Measurements from ENCODE around the gene RBM5. TPM values are rescaled to one million over a fixed set of nuclear protein-coding genes. Genes with fewer than 3 reads are reported as not detected.

Gene RBM5
- total and polyA plus RNA-seq, 2 donors (not counting 1 experiment from before 2014, with no cell fraction given), result 113 to 174 TPM

GRCh38 chr3:50118237-50118636 is 29.5 kb downstream of the RBM5 start:
- no peak overlapping the region for H3K4me3 ChIP-seq (replicated peaks in 1 of 4; ENCODE audit: control extremely low read depth in 1 of 4, insufficient read depth in 1 of 4, low read depth in 3 of 4, low read length in 4 of 4)
- H3K4me2 ChIP-seq (ENCODE audit: extremely low read depth, insufficient read depth, low read length), result no peak overlapping the region
- H3K27ac ChIP-seq (ENCODE audit: insufficient read depth, low read length), result no peak overlapping the region
- H3K4me1 ChIP-seq (ENCODE audit: control insufficient read depth, extremely low read depth, insufficient read depth, low read length), result no peaks in the 10 kb centered on the region
- H3K79me2 ChIP-seq (ENCODE audit: control insufficient read depth, insufficient read depth, low read length), result no peaks in the 10 kb centered on the region
- no peaks in the 10 kb centered on the region for H3K9me3 ChIP-seq (ENCODE audit: control insufficient read depth, insufficient read depth, low read depth, low read length)
- no peaks in the 10 kb centered on the region for H3K27me3 ChIP-seq (ENCODE audit: control insufficient read depth, insufficient read depth, low read length)
- TF ChIP-seq, protein P1, sequence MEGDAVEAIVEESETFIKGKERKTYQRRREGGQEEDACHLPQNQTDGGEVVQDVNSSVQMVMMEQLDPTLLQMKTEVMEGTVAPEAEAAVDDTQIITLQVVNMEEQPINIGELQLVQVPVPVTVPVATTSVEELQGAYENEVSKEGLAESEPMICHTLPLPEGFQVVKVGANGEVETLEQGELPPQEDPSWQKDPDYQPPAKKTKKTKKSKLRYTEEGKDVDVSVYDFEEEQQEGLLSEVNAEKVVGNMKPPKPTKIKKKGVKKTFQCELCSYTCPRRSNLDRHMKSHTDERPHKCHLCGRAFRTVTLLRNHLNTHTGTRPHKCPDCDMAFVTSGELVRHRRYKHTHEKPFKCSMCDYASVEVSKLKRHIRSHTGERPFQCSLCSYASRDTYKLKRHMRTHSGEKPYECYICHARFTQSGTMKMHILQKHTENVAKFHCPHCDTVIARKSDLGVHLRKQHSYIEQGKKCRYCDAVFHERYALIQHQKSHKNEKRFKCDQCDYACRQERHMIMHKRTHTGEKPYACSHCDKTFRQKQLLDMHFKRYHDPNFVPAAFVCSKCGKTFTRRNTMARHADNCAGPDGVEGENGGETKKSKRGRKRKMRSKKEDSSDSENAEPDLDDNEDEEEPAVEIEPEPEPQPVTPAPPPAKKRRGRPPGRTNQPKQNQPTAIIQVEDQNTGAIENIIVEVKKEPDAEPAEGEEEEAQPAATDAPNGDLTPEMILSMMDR (conservative IDR thresholded peaks at IDR 0.05 in 1 of 2, IDR thresholded peaks at IDR 0.05 in 1 of 2; ENCODE audit: low read depth in 1 of 2, low read length in 2 of 2), result no peak
- TF ChIP-seq EZH2 (IDR thresholded peaks at IDR 0.05; ENCODE audit: low read length, missing control alignments), result no peak
- H3K36me3 ChIP-seq (ENCODE audit: control insufficient read depth, insufficient read depth, low read length), result peaks cover 46% of the 10 kb centered on the region
- H4K20me1 ChIP-seq (ENCODE audit: control insufficient read depth, extremely low read depth, insufficient read depth, low read length), result no peaks in the 10 kb centered on the region
- no peak overlapping the region for H2AFZ ChIP-seq (ENCODE audit: low read length)
- no peak for DNase-seq (ENCODE audit: low read depth in 2 of 2)
- H3K9ac ChIP-seq (ENCODE audit: insufficient read depth, low read length), result no peak overlapping the region

DNA sequence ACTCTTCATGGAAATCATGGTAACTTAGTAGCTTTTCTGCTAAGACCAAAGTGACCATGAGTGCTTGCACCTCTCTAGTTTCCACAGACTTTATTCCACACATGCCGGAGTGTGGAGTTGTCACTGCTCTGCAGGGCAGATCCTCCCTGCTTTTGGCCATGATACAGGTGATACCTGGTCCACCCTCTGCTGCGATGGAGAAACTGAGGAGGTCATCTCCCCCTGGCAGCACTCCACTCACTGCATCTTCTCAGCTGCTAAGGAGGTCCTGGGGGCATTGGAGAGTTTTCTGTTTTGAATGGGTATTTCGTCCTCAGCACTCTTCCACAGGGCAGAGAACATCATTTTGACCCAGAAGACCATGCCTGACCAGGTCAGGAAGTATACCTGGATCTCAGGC is 31.1 kb downstream of the RBM5 start:
- Histone ChIP-seq H3K4me2 (ENCODE audit: extremely low read depth, insufficient read depth, low read length) (no peak overlapping the region), H3K9ac (ENCODE audit: insufficient read depth, low read length) (no peak overlapping the region), H3K4me3 (replicated peaks in 1 of 4; ENCODE audit: control extremely low read depth in 1 of 4, insufficient read depth in 1 of 4, low read depth in 3 of 4, low read length in 4 of 4) (no peak overlapping the region), H3K9me3 (ENCODE audit: control insufficient read depth, insufficient read depth, low read depth, low read length) (no peaks in the 10 kb centered on the region), H2AFZ (ENCODE audit: low read length) (no peak overlapping the region), H3K27ac (ENCODE audit: insufficient read depth, low read length) (no peak overlapping the region), H3K36me3 (ENCODE audit: control insufficient read depth, insufficient read depth, low read length) (peaks cover 39% of the 10 kb centered on the region), H4K20me1 (ENCODE audit: control insufficient read depth, extremely low read depth, insufficient read depth, low read length) (no peaks in the 10 kb centered on the region), H3K79me2 (ENCODE audit: control insufficient read depth, insufficient read depth, low read length) (no peaks in the 10 kb centered on the region), H3K4me1 (ENCODE audit: control insufficient read depth, extremely low read depth, insufficient read depth, low read length) (peaks cover 3% of the 10 kb centered on the region), H3K27me3 (ENCODE audit: control insufficient read depth, insufficient read depth, low read length) (no peaks in the 10 kb centered on the region)
- TF ChIP-seq EZH2 (IDR thresholded peaks at IDR 0.05; ENCODE audit: low read length, missing control alignments), result no peak
- TF ChIP-seq, protein P1 (conservative IDR thresholded peaks at IDR 0.05 in 1 of 2, IDR thresholded peaks at IDR 0.05 in 1 of 2; ENCODE audit: low read depth in 1 of 2, low read length in 2 of 2), result no peak
- no peak for DNase-seq (ENCODE audit: low read depth in 2 of 2)

- Histone ChIP-seq H3K4me1 (ENCODE audit: control insufficient read depth, extremely low read depth, insufficient read depth, low read length) (peaks cover 3% of the 10 kb centered on the region), H3K4me2 (ENCODE audit: extremely low read depth, insufficient read depth, low read length) (no peak overlapping the region), H3K36me3 (ENCODE audit: control insufficient read depth, insufficient read depth, low read length) (peaks cover 34% of the 10 kb centered on the region), H3K9ac (ENCODE audit: insufficient read depth, low read length) (no peak overlapping the region), H3K79me2 (ENCODE audit: control insufficient read depth, insufficient read depth, low read length) (no peaks in the 10 kb centered on the region), H4K20me1 (ENCODE audit: control insufficient read depth, extremely low read depth, insufficient read depth, low read length) (no peaks in the 10 kb centered on the region), H2AFZ (ENCODE audit: low read length) (no peak overlapping the region), H3K27ac (ENCODE audit: insufficient read depth, low read length) (no peak overlapping the region), H3K9me3 (ENCODE audit: control insufficient read depth, insufficient read depth, low read depth, low read length) (no peaks in the 10 kb centered on the region), H3K27me3 (ENCODE audit: control insufficient read depth, insufficient read depth, low read length) (no peaks in the 10 kb centered on the region), H3K4me3 (replicated peaks in 1 of 4; ENCODE audit: control extremely low read depth in 1 of 4, insufficient read depth in 1 of 4, low read depth in 3 of 4, low read length in 4 of 4) (no peak overlapping the region)
- TF ChIP-seq EZH2 (IDR thresholded peaks at IDR 0.05; ENCODE audit: low read length, missing control alignments), result no peak
- TF ChIP-seq, protein P1 (conservative IDR thresholded peaks at IDR 0.05 in 1 of 2, IDR thresholded peaks at IDR 0.05 in 1 of 2; ENCODE audit: low read depth in 1 of 2, low read length in 2 of 2), result no peak
- DNase-seq (ENCODE audit: low read depth in 2 of 2), result no peak
Observed at GRCh38 chr3:50120364-50121071, 31.8 kb downstream of the RBM5 start.

All from fibroblast of lung (primary cell).